Left cardiac atrium (tissue), 4 donors: Measurements from ENCODE around the gene NEFH. TPM values are rescaled to one million over a fixed set of nuclear protein-coding genes. Genes with fewer than 3 reads are reported as not detected.

Experiments
- ATAC-seq, 2 donors: fragments of 200-7000 bp; cut with Tn5 transposase; one replicate each; pipeline ENCODE4 v1.9.1; 2020; ENCODE audit warnings: mild to moderate bottlenecking in 2 of 2, moderate library complexity in 2 of 2
- DNase-seq: peaks from one replicate; pipeline ENCODE4 v3.0.0-alpha.2; 2020
- intact Hi-C, 2 donors: fragments of 100-400 bp; cut with DNase I; formaldehyde crosslinking; loops; one replicate each; pipeline versions ENCODE4 v1.14.1 to v1.15.1; 2022 to 2023
- total RNA-seq, 2 donors: library from RNA; stranded (reverse); fragmentation: NEBNext Ultra II Directional; extraction: Animal tissue kit (Norgen Biotek cat#: 25700); gene quantifications; one replicate each; pipeline ENCODE4 v1.2.1, GENCODE V29; 2021
- donor health status: DM: no; HTN: yes; CAD: no.
- donor health status: DM: no; HTN: yes; CAD: no; lungs with severe emphysema.
- donor health status: DM: yes; HTN: yes; CAD: no.
- donor health status: Dilated cardiomyopathy.

NEFH gene
- total RNA-seq, 2 donors from 2014 or later: 0.31 to 0.41 TPM

GRCh38 chr22:29459773-29460172, 20.2 kb upstream of the NEFH start:
- DNase-seq (no peak), ATAC-seq (no peak)
- intact Hi-C loops: no loop called here

GRCh38 chr22:29461263-29461662, 18.8 kb upstream of the NEFH start:
- DNase-seq: no peak
- intact Hi-C loops: no loop called here
- ATAC-seq: no peak

GRCh38 chr22:29463629-29464028, 16.4 kb upstream of the NEFH start:
- ATAC-seq (no peak), DNase-seq (no peak)
- intact Hi-C loops: no loop called here

- no peak for DNase-seq
- intact Hi-C loops: no loop called here
- ATAC-seq: no peak
These were observed 15.4 kb upstream of the NEFH start for GRCh38 chr22:29464581-29464980.

GRCh38 chr22:29469755-29470154, 10.3 kb upstream of the NEFH start:
- ATAC-seq: no peak
- intact Hi-C loops: no loop called here

GRCh38 chr22:29470159-29470855, 9.7 kb upstream of the NEFH start:
- DNase-seq: peak; percentile 68
- ATAC-seq: peak; percentile 68 to 91

More at GRCh38 chr22:29469755-29470154, 10.3 kb upstream of the NEFH start:
- no peak for DNase-seq

GRCh38 chr22:29473001-29473400, 7.0 kb upstream of the NEFH start:
- no peak for DNase-seq
- no peak for ATAC-seq
- intact Hi-C loops: no loop called here

More at GRCh38 chr22:29470159-29470855, 9.7 kb upstream of the NEFH start:
- intact Hi-C loops: no loop called here

GRCh38 chr22:29475550-29475949, 4.5 kb upstream of the NEFH start:
- intact Hi-C loops: no loop called here
- ATAC-seq (no peak), DNase-seq (no peak)

- ATAC-seq (no peak), DNase-seq (no peak)
- intact Hi-C loops: no loop called here
These were observed 3.9 kb upstream of the NEFH start for GRCh38 chr22:29476116-29476515.

- ATAC-seq: no peak
- DNase-seq: no peak
- intact Hi-C loops: no loop called here
These were observed 2.2 kb upstream of the NEFH start for GRCh38 chr22:29477723-29478318.

- ATAC-seq (peak in 1 of 2 donors; percentile 46), DNase-seq (no peak)
- intact Hi-C loops: no loop called here
These were observed 1.4 kb upstream of the NEFH start for GRCh38 chr22:29478326-29479276.

GRCh38 chr22:29480262-29480511, 169 bp downstream of the NEFH start:
- intact Hi-C loops: no loop called here
- no peak for DNase-seq
- no peak for ATAC-seq

- intact Hi-C loops: no loop called here
- peak; percentile 38 to 60 for ATAC-seq
- DNase-seq: no peak
These were observed 670 bp downstream of the NEFH start for GRCh38 chr22:29480512-29481264.

GRCh38 chr22:29481265-29482000, 1.4 kb downstream of the NEFH start:
- peak in 1 of 2 donors; percentile 16 for ATAC-seq

GRCh38 chr22:29482253-29482652, 2.2 kb downstream of the NEFH start:
- ATAC-seq: no peak
- no peak for DNase-seq
- intact Hi-C loops: no loop called here

More at GRCh38 chr22:29481265-29482000, 1.4 kb downstream of the NEFH start:
- DNase-seq: no peak
- intact Hi-C loops: no loop called here

- intact Hi-C loops: no loop called here
- ATAC-seq (no peak), DNase-seq (no peak)
These were observed 2.7 kb downstream of the NEFH start for GRCh38 chr22:29482726-29483125.

- ATAC-seq (no peak), DNase-seq (no peak)
- intact Hi-C loops: no loop called here
These were observed 3.2 kb downstream of the NEFH start for GRCh38 chr22:29483254-29483653.

GRCh38 chr22:29484642-29485041, 4.6 kb downstream of the NEFH start:
- intact Hi-C loops: no loop called here
- no peak for DNase-seq
- ATAC-seq: no peak

GRCh38 chr22:29485448-29485847, 5.4 kb downstream of the NEFH start:
- ATAC-seq (no peak), DNase-seq (no peak)

More at GRCh38 chr22:29485448-29485847, 5.4 kb downstream of the NEFH start:
- intact Hi-C loops: no loop called here
